Measurements from ENCODE around the gene DEPDC4.

GRCh38 chr12:100265732-100266584 is 921 bp downstream of the DEPDC4 start:
- TF ChIP-seq, protein P1, sequence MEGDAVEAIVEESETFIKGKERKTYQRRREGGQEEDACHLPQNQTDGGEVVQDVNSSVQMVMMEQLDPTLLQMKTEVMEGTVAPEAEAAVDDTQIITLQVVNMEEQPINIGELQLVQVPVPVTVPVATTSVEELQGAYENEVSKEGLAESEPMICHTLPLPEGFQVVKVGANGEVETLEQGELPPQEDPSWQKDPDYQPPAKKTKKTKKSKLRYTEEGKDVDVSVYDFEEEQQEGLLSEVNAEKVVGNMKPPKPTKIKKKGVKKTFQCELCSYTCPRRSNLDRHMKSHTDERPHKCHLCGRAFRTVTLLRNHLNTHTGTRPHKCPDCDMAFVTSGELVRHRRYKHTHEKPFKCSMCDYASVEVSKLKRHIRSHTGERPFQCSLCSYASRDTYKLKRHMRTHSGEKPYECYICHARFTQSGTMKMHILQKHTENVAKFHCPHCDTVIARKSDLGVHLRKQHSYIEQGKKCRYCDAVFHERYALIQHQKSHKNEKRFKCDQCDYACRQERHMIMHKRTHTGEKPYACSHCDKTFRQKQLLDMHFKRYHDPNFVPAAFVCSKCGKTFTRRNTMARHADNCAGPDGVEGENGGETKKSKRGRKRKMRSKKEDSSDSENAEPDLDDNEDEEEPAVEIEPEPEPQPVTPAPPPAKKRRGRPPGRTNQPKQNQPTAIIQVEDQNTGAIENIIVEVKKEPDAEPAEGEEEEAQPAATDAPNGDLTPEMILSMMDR (IDR thresholded peaks at IDR 0.05): no peak
- no peak for TF ChIP-seq POLR2A (IDR thresholded peaks at IDR 0.05)
- no peak for TF ChIP-seq POLR2AphosphoS5 (IDR thresholded peaks at IDR 0.05)
